HG03378 (cell line): ENCODE data around the gene MINDY3.

Experiments used
- ATAC-seq: cut with Tn5 transposase; IDR thresholded peaks from one replicate; pipeline ENCODE4 v1.9.1; 2021; ENCODE audit warnings: mild to moderate bottlenecking, moderate library complexity; ENCODE audit not compliant: unreplicated experiment

The MINDY3 gene

GRCh38 chr10:15739254-15739970, 120.9 kb downstream of the MINDY3 start:
- ATAC-seq = no peak

DNA sequence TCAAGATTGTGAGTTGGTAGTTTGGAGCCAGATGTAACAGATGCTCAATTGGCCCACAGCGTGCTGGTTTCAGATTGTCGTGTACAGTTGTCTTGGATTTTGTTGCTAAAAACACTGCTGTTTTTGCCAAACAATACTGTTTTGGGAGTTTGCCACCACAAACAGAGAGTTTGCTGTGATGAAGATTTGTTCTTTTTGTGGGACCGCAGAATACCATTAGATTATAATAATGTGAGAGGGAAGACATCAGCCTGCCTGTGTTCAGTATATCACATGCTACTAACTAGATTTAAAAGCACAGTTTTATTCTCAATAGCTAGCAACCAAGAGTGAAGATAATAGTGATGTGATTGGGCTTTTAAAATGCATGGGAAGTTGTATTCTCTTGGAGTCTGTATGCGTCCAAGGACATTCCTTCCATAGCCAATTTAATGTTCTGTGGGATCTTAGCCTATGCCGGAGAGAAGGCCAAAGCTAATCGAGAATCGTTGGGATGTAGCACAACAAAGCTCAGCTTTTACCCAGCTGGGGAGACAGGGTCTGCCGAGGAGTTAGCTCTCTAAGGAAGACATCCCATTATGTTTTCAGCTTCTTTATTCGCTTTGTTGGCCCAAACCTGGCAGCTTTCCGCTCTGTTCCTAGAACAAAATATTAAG, 121.9 kb downstream of the MINDY3 start:
- no peak for ATAC-seq

DNA sequence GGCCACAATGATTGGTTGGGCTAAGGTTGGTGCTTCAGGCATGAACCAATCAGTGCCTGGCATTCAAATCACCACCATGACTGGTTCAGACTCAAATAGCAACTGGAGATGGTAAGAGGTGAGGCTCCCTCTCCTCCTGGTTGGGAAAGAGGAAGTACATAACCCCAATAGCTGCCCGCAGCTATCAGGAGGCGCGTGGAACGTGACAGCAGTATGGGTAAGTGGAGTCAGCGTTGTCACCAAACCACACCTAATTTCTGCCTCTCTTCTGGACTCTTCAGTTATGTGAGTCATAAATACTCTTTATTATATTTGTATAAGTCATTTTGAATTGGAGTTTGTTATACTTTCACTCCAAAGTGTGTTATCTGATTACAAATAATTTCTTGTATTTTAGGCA, 122.7 kb downstream of the MINDY3 start:
- ATAC-seq = no peak

DNA sequence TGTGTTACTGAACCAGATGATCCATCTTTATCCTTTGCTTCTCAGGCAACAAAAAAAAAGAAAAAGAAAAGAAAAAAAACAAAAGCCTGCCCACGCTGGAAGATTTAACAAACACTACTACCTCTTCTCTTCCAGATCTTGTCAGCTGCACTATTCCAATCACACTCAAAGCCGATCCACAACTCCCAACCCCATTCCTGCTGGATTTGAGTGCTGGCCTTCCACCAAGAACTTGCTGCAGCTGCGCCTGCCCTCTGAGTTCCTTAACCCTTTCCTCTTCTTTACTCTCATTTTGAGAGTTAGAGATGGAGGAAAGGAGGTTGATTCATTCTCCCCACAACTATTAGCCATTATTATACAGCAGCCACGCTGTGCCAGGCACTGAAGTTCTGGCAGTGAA, 124.5 kb downstream of the MINDY3 start:
- ATAC-seq = no peak

- ATAC-seq = no peak
Measured at GRCh38 chr10:15730341-15730740, 130.0 kb downstream of the MINDY3 start.

- no peak for ATAC-seq
Measured at GRCh38 chr10:15729890-15730289, 130.4 kb downstream of the MINDY3 start.
